ENCODE measurements around the gene SRR.

SRR gene

DNA sequence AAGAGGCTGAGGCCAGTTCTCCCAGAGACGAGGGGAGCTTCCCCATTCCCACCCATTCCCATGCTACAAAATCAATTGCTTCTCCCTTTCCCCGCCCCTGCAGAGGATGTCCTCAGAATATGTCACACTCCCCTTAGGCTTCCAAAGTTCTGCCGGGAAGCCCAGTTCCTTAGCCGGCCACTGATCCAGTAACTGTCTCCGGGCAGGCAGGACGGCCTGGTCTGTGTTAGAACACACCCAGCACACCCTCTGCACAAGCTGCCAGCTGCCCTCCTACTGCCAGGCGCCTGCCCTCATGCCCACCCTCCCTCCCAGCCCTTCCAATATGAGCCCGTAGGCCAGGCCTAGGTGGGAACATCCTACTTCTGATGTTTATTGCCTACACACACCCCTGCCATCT is 64.6 kb downstream of the SRR start:
- H3K4me3 ChIP-seq (ENCODE audit: low read depth, low read length) = no peak overlapping the region
- TF ChIP-seq, protein P1, sequence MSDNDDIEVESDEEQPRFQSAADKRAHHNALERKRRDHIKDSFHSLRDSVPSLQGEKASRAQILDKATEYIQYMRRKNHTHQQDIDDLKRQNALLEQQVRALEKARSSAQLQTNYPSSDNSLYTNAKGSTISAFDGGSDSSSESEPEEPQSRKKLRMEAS (IDR thresholded peaks at IDR 0.05; ENCODE audit: low read depth, low read length) = no peak
- no peak for TF ChIP-seq MYC (IDR thresholded peaks at IDR 0.05; ENCODE audit: low read depth, low read length)
- TF ChIP-seq, protein P2, sequence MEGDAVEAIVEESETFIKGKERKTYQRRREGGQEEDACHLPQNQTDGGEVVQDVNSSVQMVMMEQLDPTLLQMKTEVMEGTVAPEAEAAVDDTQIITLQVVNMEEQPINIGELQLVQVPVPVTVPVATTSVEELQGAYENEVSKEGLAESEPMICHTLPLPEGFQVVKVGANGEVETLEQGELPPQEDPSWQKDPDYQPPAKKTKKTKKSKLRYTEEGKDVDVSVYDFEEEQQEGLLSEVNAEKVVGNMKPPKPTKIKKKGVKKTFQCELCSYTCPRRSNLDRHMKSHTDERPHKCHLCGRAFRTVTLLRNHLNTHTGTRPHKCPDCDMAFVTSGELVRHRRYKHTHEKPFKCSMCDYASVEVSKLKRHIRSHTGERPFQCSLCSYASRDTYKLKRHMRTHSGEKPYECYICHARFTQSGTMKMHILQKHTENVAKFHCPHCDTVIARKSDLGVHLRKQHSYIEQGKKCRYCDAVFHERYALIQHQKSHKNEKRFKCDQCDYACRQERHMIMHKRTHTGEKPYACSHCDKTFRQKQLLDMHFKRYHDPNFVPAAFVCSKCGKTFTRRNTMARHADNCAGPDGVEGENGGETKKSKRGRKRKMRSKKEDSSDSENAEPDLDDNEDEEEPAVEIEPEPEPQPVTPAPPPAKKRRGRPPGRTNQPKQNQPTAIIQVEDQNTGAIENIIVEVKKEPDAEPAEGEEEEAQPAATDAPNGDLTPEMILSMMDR (IDR thresholded peaks at IDR 0.05; ENCODE audit: low read depth, low read length) = no peak
- TF ChIP-seq POLR2A (IDR thresholded peaks at IDR 0.05; ENCODE audit: extremely low read depth, insufficient read length) = no peak
- DNase-seq (ENCODE audit: low read depth) = no peak

DNA sequence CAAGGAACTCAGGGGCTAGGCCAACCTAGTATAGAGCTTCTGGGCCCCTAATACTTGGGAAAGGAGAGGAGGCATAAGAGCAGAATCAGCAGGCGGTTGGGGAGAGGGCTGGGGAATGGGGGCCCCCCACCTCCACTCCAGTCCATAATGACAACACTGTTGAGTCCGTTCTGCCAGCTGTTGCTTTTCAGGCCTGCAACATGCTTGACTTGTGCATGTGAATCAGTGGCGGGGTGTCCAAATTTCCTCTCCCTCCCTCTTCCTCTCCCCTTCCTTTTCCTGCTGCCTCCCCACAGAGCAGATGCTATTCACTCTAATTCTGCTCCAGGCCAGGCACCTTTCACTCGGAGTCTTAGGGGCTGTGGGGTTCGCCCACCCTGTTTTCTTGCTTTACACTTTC is 65.3 kb downstream of the SRR start:
- no peak overlapping the region for H3K4me3 ChIP-seq (ENCODE audit: low read depth, low read length)
- no peak for DNase-seq (ENCODE audit: low read depth)
- TF ChIP-seq, protein P2 (IDR thresholded peaks at IDR 0.05; ENCODE audit: low read depth, low read length) = no peak
- TF ChIP-seq MYC (IDR thresholded peaks at IDR 0.05; ENCODE audit: low read depth, low read length) (no peak), POLR2A (IDR thresholded peaks at IDR 0.05; ENCODE audit: extremely low read depth, insufficient read length) (no peak)
- TF ChIP-seq, protein P1 (IDR thresholded peaks at IDR 0.05; ENCODE audit: low read depth, low read length) = no peak

DNA sequence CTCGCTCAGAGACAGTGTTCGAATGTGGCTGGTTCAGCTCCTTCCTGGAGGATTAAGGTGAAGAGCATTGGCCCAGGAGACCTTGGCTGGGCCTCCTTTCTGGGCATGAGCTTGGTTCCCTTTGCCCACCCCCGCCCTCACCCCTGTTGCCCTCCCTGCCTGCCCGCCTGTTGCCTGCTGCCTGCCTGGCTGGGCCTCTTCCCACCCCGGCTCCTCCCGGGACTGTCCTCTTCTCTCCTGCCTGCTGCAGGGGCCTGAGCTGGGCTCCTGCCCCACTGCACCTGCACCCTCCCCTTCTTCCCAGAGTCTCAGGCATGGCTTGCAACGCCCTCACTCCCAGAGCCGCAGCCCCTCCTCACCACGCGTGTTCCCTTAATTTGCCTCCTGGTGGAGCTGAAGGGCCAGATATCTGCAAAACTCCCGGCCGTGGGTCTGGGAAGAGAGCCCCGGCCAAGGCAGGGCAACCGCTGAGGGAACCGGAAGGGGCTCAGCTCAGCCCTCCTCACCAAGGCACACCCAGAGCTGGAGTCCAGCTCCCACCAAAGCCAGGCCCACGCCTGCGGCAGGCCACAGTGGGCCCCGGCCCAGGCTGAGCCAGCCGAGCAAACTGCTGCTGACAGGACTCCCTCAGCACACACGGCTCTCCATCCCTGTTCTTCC is 65.9 kb downstream of the SRR start:
- TF ChIP-seq, protein P1 (IDR thresholded peaks at IDR 0.05; ENCODE audit: low read depth, low read length) = no peak
- TF ChIP-seq POLR2A (IDR thresholded peaks at IDR 0.05; ENCODE audit: extremely low read depth, insufficient read length) (no peak), MYC (IDR thresholded peaks at IDR 0.05; ENCODE audit: low read depth, low read length) (no peak)
- TF ChIP-seq, protein P2 (IDR thresholded peaks at IDR 0.05; ENCODE audit: low read depth, low read length) = no peak
- no peak for DNase-seq (ENCODE audit: low read depth)
- H3K4me3 ChIP-seq (ENCODE audit: low read depth, low read length) = no peak overlapping the region

DNA sequence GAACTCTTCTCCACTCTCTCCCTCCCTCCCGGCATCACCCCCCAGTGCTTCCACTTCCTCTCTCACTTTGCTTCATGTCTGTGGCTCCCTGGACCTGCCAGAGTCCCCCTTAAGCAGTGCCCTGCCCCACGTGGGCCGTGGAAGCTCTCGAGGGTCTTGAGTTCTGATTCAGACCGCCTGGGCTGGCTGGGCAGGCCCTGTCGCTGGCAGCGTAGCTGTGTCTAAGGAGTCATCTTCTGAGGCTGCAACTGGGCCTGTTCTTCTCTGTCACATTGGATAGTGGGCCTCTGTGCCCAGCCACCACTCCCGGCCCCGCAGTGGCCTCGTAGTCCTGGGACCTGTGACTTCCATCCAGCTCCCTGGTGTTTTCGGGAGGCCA is 66.5 kb downstream of the SRR start:
- DNase-seq (ENCODE audit: low read depth) = no peak
- TF ChIP-seq, protein P1 (IDR thresholded peaks at IDR 0.05; ENCODE audit: low read depth, low read length) = no peak
- TF ChIP-seq POLR2A (IDR thresholded peaks at IDR 0.05; ENCODE audit: extremely low read depth, insufficient read length) (no peak), MYC (IDR thresholded peaks at IDR 0.05; ENCODE audit: low read depth, low read length) (no peak)
- TF ChIP-seq, protein P2 (IDR thresholded peaks at IDR 0.05; ENCODE audit: low read depth, low read length) = no peak

DNA sequence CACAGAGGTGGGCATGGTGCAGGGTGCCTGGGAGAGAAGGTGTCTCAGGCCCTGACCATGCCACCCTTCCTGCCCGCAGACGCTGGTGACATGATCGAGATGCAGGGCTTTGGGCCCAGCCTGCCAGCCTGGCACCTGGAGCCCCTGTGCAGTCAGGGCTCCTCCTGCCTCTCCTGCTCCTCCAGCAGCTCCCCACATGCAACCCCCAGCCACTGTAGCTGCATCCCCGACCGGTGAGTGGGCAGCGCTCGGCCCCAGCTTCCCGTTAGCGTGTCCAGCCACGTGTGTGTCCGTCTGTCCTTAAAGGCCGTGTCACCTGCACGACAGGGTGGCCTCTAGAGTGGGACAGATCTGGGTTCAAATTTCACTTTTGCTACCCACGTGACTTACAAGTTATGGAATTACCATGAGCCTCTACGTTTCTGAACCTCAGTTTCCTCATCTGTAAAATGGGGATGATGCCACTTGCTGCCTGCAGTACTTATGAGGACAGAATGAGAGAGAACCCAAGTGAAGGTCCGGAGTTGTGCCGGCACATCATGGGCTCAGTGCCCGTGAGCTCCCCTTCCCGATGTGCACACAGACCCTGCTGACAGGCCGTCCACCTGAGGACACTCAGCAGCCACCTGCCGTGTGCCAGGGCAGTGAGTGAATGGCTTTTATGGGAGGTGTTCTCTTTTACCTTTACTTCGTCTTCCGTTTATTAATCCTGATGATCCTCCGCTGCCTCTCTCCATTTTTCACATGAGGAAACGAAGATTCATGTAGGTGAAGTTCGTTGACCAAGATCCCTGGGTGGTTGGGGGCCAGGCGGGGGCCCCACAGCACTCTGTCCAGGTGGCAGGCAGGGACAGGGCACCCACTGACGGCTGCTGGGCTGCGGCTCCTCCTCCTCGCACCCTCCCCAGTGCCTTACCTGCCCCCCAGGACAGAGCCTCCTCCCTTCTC is 67.7 kb downstream of the SRR start:
- no peak overlapping the region for H3K4me3 ChIP-seq (ENCODE audit: low read depth, low read length)
- DNase-seq (ENCODE audit: low read depth) = no peak
- TF ChIP-seq MYC (IDR thresholded peaks at IDR 0.05; ENCODE audit: low read depth, low read length) = no peak
- TF ChIP-seq POLR2A (IDR thresholded peaks at IDR 0.05; ENCODE audit: extremely low read depth, insufficient read length) = no peak
- TF ChIP-seq, protein P1 (IDR thresholded peaks at IDR 0.05; ENCODE audit: low read depth, low read length) = no peak

More for the DNA sequence above, 66.5 kb downstream of the SRR start:
- no peak overlapping the region for H3K4me3 ChIP-seq (ENCODE audit: low read depth, low read length)

DNA sequence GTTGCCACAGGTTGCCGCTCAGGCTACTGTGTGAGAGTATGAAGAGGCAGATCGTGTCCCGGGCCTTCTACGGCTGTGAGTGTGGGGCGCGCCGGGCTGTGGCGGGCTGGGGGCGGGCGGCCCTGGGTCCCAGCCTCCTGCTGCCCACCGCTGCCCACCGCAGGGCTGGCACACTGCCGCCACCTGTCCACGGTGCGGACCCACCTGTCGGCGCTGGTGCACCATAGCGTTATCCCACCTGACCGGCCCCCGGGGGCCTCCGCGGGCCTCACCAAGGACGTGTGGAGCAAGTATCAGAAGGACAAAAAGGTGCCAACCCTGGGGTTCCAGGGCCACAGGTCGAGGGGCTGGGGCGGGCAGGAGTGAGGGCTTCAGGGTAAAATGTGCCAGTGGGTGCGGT is 68.4 kb downstream of the SRR start:
- TF ChIP-seq POLR2A (IDR thresholded peaks at IDR 0.05; ENCODE audit: extremely low read depth, insufficient read length) (no peak), MYC (IDR thresholded peaks at IDR 0.05; ENCODE audit: low read depth, low read length) (no peak)
- TF ChIP-seq, protein P2 (IDR thresholded peaks at IDR 0.05; ENCODE audit: low read depth, low read length) = no peak
- TF ChIP-seq, protein P1 (IDR thresholded peaks at IDR 0.05; ENCODE audit: low read depth, low read length) = no peak
- no peak overlapping the region for H3K4me3 ChIP-seq (ENCODE audit: low read depth, low read length)
- DNase-seq (ENCODE audit: low read depth) = no peak

Measured in NB4 (cell line).